GM18867 (cell line): ENCODE results near the gene MEPE.
"Not testable (repeated sequence)": the region's sequence is repeated elsewhere in the genome, so short reads cannot be mapped to it uniquely, and the experiment has no call there.

ENCODE experiments used
- ATAC-seq: cut with Tn5 transposase; IDR thresholded peaks from one replicate; pipeline ENCODE4 v1.9.1; 2021; ENCODE audit warnings: mild to moderate bottlenecking, moderate library complexity; ENCODE audit not compliant: unreplicated experiment

The MEPE gene

DNA sequence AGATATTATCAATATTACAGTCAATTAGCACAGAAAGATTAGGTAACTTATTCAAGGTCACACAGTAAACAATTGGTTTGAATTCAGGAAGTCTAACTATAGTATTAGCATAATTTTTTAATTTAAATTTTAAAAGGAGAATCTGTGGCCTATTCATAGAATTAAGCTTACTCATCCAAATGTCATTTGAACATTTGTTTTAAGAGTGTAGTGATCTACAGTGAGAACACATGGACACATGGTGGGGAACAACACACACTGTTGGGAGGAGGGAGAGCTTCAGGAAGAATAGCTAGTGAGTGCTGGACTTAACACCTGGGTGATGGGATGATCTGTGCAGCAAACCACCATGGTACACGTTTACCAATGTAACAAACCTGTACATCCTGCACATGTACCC lies 48.3 kb downstream of the MEPE start:
- ATAC-seq, result no peak

DNA sequence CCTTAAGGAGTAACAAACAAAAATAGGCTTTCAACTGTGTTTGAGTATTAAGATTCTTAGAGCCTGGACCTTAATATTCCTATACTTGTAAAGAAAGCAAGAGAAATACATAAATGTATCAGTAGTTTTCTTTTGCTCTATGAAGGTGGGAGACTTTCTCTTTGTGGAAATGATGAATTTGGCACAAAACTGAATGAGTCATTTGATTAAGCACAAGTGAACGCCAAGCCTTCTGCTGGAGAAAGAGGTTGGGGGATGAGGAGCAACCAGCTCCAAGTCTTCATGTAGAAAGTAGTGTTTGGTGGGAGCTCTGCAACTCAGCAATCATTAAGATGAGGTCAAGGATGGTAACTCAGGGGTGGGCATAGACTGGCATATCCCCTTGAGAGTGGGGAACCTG lies 49.6 kb downstream of the MEPE start:
- no peak for ATAC-seq

DNA sequence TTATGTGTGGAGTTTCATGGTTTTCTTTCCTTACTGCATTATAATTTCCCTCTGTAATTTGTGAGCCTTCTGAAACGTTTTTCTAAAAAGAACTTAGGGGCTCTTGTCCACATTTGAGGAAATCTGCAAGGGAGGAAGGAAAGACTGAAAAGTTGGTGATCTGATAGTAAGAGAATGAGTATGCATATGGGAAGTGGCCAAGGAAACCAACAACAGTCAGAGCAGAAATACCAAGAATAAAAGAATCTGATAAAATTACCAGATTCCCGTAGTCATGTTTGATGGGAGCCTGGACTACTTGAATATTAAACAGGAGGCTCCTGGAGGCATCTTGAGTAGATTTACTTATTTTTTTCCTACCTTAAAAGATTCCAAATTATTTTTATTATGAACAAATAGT lies 50.1 kb downstream of the MEPE start:
- ATAC-seq, result no peak

DNA sequence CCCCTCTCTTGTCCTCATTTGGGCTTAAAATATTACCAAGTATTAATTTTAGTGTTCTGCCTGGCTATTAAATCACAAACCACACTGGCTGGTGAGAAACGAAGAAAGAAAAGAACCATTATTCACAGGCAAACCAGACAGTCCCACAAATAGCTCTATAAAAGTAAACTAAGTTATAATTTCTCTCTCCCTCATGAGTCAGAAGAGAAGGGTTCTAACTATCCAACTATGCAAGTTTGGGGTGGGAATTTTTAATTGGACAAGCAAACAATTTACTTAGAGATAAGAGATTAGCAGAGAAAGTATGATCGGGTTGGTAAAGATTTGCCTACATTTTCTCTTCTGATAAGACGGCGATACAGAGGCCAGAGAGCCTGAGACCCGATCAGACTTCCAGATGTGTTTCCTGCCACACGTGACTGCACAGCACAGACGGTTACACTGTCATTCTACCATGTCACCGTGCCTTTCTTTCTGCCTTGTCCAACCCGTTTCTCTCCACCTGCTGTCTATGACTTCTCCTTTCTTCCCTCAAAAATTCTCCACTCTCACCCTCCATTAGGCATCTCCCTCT lies 52.3 kb downstream of the MEPE start:
- ATAC-seq, result no peak

DNA sequence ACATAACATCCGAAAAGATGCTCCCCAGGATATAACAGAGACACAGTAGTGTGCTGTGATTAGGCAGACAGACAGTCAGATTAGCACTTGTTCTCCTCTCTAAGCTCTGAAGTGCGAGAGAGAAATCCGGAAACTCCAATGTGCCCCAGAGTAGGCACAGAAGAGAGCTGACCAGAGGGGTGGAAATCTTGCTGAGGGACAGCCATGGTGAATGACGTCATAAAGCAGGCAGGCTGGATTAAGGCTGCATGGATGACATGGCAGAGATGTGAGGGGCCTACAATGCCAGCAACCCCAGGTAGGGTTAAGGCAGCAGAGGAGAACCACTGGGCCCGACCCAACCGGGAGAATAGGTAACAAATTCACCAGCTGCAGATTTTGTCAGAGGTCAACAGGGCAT lies 53.3 kb downstream of the MEPE start:
- ATAC-seq, result no peak

DNA sequence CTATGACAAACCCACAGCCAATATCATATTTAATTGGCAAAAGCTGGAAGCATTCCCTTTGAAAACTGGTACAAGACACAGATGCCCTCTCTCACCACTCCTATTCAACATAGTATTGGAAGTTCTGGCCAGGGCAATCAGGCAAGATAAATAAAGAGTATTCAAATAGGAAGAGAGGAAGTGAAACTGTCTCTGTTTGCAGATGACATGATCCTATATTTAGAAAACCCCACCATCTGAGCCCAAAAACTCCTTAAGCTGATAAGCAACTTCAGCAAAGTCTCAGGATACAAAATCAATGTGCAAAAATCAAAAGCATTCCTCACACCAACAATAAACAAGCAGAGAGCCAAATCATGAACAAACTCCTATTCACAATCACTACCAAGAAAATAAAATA lies 58.0 kb downstream of the MEPE start:
- not testable (repeated sequence) for ATAC-seq

DNA sequence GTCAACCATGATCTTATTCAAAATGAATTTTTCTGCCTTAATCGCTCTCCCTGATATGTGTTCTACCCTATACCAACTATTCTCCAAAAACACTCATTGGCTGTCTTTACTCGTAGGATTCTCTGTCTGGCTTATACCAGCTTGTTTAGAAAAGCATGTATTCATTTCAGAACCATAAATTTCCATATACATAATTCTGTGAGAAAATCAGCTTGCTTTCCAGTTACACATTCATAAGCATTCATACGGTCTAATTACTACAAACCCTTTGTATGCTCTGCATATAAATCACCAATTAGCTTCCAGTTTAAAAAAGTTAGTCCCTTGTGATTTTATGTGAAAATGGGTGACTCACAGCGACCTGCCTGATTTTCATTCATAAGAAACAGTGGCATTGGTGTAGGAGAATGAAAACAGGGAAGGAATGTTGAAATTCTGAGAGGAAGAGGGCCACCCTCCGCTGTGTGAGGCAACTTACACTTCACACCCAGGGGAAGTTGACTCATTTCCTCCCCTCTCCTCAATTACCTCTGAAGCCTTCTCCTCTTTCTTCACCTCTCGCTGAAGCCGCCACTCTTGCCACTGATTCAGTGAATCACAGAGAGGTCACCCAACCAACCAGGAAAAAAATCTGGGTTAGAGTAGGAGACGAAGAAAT lies 63.3 kb downstream of the MEPE start:
- no peak for ATAC-seq
